GM19467 (cell line): ENCODE data around the gene BMP6.
A peak's percentile ranks its signal among the peaks of the same experiment; 100 is the strongest.

Experiments used
- ATAC-seq: cut with Tn5 transposase; IDR thresholded peaks from one replicate; pipeline ENCODE4 v1.9.1; 2021; ENCODE audit warnings: mild to moderate bottlenecking, moderate library complexity; ENCODE audit not compliant: unreplicated experiment

BMP6 gene

GRCh38 chr6:7901056-7901455, 175.2 kb downstream of the BMP6 start:
- no peak for ATAC-seq

GRCh38 chr6:7901780-7902179, 175.9 kb downstream of the BMP6 start:
- ATAC-seq, result no peak

- ATAC-seq, result no peak
These were observed 176.3 kb downstream of the BMP6 start for GRCh38 chr6:7902221-7902620.

- ATAC-seq, result no peak
These were observed 177.0 kb downstream of the BMP6 start for GRCh38 chr6:7902867-7903266.

DNA sequence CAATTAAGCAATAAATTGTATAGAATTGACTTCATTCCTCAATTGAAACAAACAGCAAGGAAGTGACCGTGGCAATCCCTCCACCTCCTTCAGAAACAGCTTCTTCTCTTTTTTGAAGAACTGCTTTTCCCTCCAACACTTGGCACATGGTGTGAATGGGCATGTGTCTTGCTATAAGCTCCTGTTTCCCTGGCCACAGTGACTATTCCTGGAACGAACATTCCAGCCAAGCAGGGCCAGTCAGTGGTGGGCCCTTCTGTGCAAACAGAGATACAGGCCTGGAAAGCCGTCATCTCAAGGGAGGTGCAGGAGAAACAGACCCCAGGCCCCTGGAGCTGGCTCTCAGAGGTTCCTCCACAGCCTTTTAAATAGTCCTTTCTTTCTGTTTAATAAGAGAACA, 177.8 kb downstream of the BMP6 start:
- ATAC-seq, result no peak

- ATAC-seq, result no peak
These were observed 178.9 kb downstream of the BMP6 start for GRCh38 chr6:7904654-7905319.

DNA sequence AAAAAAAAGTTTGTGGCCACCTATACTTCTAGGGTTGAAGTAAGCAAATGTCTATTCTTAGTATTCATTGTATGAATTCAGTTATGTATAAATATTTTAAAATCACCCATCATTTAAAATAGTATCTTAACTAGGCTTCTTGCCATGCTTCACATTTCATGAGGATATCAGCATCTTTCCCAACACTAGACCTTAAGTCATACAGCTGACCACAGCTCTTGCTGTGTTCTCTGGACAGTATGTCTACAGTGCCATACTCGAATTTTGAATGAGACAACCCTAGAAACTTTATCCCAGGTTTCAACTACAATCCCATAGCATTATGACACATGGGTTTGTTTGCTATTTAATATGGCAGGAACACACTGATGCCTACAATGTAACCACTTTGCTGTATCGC, 179.5 kb downstream of the BMP6 start:
- ATAC-seq, result no peak

DNA sequence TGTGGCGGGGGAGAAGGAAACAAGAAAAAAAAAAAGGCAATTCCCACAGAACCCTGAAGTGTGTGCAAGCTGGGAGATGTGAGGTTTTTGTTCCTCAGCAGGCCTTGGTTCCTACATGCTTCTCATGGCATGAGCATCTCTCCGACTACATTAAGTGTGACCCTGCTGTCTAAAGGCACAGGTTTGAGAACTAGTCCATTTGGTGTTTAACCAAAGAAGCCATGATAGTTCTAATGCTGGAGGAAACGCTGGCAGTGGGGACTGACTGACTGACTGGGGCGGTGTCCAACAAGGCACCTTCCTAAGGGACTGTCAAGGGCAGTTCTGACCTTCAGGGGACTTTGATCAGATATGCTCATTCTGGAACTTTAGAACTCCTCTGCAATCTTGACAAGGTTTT, 180.8 kb downstream of the BMP6 start:
- no peak for ATAC-seq

DNA sequence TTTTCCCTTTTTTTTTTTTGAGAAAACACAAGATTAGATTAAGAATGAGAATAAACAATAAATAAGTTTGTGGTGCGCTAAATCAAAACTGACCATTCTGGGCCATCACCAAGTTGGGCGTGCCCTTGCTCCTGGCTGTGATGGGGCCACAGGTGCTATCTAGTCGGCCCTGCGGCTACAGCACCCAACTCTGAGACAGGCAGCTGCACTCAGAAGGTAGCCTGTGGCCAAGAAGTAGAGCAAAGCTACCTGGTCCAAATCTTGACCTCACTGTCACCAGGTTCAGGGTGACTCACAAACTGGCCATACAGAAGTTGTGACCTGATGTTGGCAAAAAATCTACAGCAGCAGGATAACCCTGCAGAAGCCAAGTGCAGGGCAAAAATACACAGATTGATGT, 181.3 kb downstream of the BMP6 start:
- ATAC-seq, result no peak

GRCh38 chr6:7909323-7910276, 183.7 kb downstream of the BMP6 start:
- no peak for ATAC-seq

DNA sequence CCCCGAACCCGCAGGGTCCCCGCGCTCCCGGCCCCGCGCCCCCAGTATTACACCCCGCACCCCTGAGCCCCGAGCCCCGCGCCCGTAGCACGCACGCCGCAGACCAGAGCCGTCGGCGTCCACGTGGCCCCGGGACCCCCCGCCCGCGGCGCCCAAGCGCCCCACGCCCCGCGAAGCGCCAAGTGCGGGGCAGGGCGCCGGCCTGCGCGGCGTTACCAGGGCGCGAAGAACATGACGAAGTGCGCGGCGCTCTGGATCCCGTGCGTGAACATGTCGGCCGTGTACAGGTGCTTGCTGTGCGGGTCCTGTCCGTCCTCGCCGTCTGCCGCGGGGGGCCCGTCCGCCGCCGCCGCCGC, 184.4 kb downstream of the BMP6 start:
- ATAC-seq, result peak; percentile 22

GRCh38 chr6:7910654-7911344, 184.9 kb downstream of the BMP6 start, which contains the start of gene TXNDC5:
Gene TXNDC5 (minus strand): TSS chr6:7910788. CDS start chr6:7910776, 12 bp downstream.
- ATAC-seq, result peak; percentile 56

DNA sequence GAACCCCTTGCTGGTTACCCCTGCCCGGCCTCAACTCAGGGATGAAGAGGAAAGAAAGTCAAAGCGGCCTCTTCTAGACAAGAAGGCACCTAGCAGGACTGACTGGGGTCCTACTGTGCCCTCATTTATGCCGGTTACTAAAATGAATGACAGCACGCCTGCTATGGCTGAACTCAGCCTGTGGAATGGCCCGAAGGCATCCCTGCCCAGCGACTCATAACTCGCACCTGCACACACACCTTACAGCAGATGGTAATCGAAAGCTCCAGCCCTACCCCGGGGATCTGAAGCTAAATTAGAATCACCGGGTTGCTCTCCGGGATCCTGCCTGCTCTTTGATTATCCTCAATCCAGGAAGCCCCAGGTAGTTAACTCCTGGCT, 185.4 kb downstream of the BMP6 start:
- ATAC-seq, result no peak

GRCh38 chr6:7912024-7912423, 186.1 kb downstream of the BMP6 start:
- no peak for ATAC-seq

- no peak for ATAC-seq
These were observed 187.0 kb downstream of the BMP6 start for GRCh38 chr6:7912736-7913517.

GRCh38 chr6:7914311-7914710, 188.4 kb downstream of the BMP6 start:
- no peak for ATAC-seq

GRCh38 chr6:7914991-7915789, 189.3 kb downstream of the BMP6 start:
- ATAC-seq, result no peak

GRCh38 chr6:7916959-7917358, 191.1 kb downstream of the BMP6 start:
- ATAC-seq, result peak; percentile 87

- ATAC-seq, result no peak
These were observed 191.8 kb downstream of the BMP6 start for GRCh38 chr6:7917729-7918128.

DNA sequence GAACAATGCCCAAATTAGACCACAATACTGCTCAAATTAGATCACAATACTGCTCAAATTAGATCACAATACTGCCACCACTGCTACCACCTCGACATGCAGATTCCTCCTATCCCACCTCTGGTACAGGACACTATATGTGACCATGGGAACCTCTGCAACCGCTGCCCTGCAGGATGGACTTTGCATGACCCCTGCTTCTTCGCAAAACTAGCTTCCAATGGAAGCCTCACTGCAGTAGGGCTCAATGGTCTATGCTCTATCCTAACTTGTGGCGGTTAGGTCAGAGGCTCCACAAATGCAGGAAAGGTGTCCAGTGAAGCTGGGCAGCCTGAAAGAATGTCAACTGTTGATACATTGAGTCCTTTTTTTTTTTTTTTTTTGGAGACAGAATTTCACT, 192.5 kb downstream of the BMP6 start:
- no peak for ATAC-seq
